Uterus (tissue), 2 donors: ENCODE measurements around the gene DZIP1.

Source experiments
- POLR2A ChIP-seq, 2 donors: fragments of 450-650 bp; IDR thresholded peaks; one replicate each; pipeline ENCODE4 v1.6.1; 2016; ENCODE audit warnings: antibody characterized with exemption in 2 of 2, mild to moderate bottlenecking in 1 of 2, moderate library complexity in 1 of 2
- TF ChIP-seq, protein P1 (sequence below), 4 experiments: fragments of 200-600 bp in 2 of 4; fragments of 450-650 bp in 2 of 4; sonication (generic) in 2 of 4; IDR thresholded peaks; one replicate each; pipeline ENCODE4 v1.5.1; 2016 to 2019; ENCODE audit warnings: antibody characterized with exemption in 4 of 4, mild to moderate bottlenecking in 2 of 4, moderate library complexity in 1 of 4

DNA sequence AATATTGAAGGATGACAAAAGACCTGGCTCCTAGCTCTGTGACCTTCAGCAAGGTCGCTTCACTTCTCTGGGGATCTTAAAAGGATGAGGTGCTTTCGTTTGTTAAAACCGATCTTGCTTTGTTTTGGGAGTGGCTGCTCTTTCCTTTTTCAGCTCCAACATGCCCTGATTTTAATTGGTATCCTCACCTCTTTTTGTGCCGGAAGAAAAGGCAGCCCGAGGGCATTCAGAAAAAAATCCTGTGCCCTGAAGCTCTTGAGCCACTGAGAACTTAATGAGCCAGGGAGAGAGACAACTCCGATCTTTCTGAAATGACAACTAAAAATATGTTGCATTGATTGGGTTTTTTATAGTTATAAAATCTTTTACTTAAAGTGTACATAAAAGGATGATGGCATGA is 72.6 kb downstream of the DZIP1 start:
- TF ChIP-seq, protein P1, sequence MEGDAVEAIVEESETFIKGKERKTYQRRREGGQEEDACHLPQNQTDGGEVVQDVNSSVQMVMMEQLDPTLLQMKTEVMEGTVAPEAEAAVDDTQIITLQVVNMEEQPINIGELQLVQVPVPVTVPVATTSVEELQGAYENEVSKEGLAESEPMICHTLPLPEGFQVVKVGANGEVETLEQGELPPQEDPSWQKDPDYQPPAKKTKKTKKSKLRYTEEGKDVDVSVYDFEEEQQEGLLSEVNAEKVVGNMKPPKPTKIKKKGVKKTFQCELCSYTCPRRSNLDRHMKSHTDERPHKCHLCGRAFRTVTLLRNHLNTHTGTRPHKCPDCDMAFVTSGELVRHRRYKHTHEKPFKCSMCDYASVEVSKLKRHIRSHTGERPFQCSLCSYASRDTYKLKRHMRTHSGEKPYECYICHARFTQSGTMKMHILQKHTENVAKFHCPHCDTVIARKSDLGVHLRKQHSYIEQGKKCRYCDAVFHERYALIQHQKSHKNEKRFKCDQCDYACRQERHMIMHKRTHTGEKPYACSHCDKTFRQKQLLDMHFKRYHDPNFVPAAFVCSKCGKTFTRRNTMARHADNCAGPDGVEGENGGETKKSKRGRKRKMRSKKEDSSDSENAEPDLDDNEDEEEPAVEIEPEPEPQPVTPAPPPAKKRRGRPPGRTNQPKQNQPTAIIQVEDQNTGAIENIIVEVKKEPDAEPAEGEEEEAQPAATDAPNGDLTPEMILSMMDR (IDR thresholded peaks at IDR 0.05), result no peak
- TF ChIP-seq POLR2A (IDR thresholded peaks at IDR 0.05), result no peak
